AG09309 (cell line): ENCODE measurements around the gene KRT4.

Experiments
- DNase-seq: peaks from one replicate; pipeline ENCODE4 v3.0.0-alpha.2; 2010; ENCODE audit warnings: low read depth
- H3K4me3 ChIP-seq: 2 replicates; pipeline ENCODE4 v1.5.1; 2011; ENCODE audit warnings: mild to moderate bottlenecking, low read depth, low read length, moderate library complexity; ENCODE audit not compliant: control insufficient read depth
- CTCF ChIP-seq: IDR thresholded peaks from 2 replicates; pipeline ENCODE4 v1.5.1; 2011; ENCODE audit warnings: mild to moderate bottlenecking, low read depth, low read length, inconsistent platforms; ENCODE audit not compliant: insufficient read depth, control insufficient read depth; ENCODE audit errors: missing control alignments

KRT4 gene

GRCh38 chr12:52851787-52852186, 37.9 kb upstream of the KRT4 start:
- TF ChIP-seq CTCF = no peak
- DNase-seq = no peak
- no peak overlapping the region for H3K4me3 ChIP-seq

- DNase-seq = no peak
- H3K4me3 ChIP-seq = no peak overlapping the region
- TF ChIP-seq CTCF = no peak
Observed at GRCh38 chr12:52850681-52851080, 36.8 kb upstream of the KRT4 start.

- DNase-seq = no peak
- no peak overlapping the region for H3K4me3 ChIP-seq
- TF ChIP-seq CTCF = no peak
Observed at GRCh38 chr12:52849511-52849910, 35.6 kb upstream of the KRT4 start.

- DNase-seq = no peak
- H3K4me3 ChIP-seq = no peak within 1 kb of the TSS
- TF ChIP-seq CTCF = no peak
Observed at GRCh38 chr12:52848661-52849255, 34.8 kb upstream of the KRT4 start, which contains the start of gene KRT78. Gene KRT78 (minus strand): TSS chr12:52848994. CDS start chr12:52848930, 64 bp downstream.

- no peak for TF ChIP-seq CTCF
- no peak for DNase-seq
- H3K4me3 ChIP-seq = no peak overlapping the region
Observed at GRCh38 chr12:52847335-52848102, 33.6 kb upstream of the KRT4 start.

- no peak for TF ChIP-seq CTCF
- no peak overlapping the region for H3K4me3 ChIP-seq
Observed at GRCh38 chr12:52846356-52846970, 32.5 kb upstream of the KRT4 start.

More at GRCh38 chr12:52846356-52846970, 32.5 kb upstream of the KRT4 start:
- DNase-seq = no peak
